HG02973 (cell line): Measurements from ENCODE around the gene HEATR3.

ENCODE experiments used
- ATAC-seq: cut with Tn5 transposase; IDR thresholded peaks from one replicate; pipeline ENCODE4 v1.9.1; 2021; ENCODE audit warnings: moderate library complexity; ENCODE audit not compliant: unreplicated experiment

HEATR3 gene

DNA sequence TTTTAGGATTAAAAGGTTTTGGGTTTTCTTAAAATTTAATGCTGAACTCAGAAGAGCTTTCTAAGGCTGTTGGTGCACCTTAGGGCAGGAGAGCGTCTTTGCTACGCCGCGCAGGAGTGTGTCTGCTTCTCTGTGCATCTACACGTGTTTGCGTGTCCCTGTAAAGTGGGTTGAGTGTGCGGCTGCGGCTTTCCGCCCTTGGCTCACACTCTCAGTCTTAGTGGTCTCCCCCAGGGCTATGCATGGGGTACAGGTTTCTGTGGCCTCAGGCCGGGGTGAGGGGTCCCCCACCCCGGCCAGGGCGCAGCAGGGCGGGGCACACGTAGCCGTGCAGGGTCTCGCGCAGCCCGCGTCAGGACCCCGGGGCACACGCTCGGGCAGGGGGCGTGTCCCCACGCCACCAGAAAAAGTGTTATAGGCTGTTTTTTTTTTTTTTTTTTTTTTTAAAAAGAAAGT, 86.6 kb downstream of the HEATR3 start:
- ATAC-seq = peak; percentile 47

DNA sequence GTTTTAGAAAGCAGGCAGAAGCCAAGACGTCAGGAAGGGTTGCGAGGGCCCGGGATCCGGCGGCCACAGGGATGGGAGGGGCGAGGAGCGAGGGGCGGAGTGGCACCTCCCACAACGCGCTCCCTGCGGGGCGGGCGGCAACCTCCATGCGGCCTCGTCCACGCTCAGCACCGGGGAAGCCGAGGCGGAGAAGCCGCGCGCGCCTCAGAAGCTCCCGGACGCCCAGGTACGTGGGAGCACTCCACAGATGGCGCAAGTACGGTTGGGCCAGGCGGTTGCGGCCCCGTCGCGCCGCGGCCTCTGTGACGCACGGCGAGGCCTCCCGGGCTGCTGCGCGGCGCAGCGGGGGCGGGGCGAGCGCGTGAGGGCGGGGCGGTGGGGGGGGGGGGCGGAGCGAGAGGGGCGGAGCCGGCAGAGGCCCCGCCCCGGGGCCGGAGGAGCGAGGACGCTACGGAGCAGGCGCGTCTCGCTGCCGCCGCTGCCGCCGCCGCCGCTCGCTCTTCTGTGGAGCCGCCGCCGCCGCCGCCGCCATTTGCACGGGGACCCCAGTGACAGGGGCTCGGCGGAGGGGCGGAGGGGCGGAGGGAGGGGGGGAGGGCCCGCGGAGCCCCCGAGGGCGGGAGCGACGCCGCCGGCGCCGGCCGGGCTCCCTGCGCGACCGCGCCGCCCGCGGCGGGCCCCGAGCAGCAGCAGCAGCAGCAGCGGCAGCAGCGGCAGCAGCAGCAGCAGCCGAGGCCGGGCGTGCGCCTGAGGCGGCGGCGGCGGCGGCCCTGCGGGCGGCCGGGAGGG, 87.2 kb downstream of the HEATR3 start, which contains the start of gene TENT4B:
Gene TENT4B (plus strand): TSS at position 500 of the 789 bp plus-strand sequence. CDS start 316 bp downstream, outside the sequence.
- ATAC-seq = peak; percentile 67

DNA sequence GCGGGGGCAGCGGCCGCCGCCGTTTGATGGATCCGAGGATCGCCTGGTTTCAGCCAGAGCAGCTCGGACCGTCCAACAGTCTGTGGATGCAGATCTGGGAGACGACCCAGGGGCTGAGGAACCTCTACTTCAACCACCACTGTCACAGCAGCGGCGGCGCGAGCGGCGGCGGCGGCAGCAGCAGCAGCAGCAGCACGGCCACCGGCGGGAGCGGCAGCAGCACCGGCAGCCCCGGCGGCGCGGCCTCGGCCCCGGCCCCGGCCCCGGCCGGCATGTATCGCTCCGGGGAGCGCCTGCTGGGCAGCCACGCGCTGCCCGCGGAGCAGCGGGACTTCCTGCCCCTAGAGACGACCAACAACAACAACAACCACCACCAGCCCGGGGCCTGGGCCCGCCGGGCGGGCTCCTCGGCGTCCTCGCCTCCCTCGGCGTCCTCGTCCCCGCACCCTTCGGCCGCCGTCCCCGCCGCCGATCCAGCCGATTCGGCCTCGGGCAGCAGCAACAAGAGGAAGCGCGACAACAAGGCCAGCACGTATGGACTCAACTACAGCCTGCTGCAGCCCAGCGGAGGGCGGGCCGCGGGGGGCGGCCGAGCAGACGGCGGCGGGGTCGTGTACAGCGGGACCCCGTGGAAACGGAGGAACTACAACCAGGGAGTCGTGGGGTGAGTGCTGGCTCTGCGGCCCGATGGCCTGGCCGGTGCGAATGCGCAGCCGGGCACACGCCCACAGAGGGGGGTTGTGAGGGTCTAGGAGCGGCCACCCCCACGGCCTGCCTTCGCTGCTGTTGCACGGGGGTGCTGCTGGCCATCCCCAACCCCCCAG, 88.0 kb downstream of the HEATR3 start:
- ATAC-seq = peak; percentile 8

DNA sequence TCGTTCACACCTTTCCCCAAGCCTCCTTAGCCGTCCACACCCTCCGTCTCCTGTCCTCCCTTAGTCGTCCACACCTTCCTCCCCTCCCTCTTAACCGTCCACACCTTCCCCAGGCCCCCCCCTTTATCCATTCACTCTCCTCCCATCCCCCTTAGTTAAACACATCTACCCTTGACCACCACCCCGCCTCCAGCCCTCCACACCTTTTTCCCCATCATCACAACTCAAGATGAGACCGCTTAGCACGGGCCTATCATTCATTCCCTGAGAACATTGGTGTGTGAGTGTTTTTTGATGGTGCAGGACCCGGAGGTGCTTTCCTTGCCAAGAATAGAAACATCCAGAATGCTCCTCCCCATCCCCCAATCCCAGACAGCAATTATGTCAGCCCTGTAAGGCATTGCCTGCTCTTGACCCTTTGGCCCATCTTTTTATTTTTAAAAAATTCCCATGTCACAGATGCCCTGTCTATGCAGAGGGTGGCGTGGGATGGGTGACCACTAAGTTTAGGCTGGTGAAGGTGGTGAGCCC, 88.7 kb downstream of the HEATR3 start:
- ATAC-seq = no peak

DNA sequence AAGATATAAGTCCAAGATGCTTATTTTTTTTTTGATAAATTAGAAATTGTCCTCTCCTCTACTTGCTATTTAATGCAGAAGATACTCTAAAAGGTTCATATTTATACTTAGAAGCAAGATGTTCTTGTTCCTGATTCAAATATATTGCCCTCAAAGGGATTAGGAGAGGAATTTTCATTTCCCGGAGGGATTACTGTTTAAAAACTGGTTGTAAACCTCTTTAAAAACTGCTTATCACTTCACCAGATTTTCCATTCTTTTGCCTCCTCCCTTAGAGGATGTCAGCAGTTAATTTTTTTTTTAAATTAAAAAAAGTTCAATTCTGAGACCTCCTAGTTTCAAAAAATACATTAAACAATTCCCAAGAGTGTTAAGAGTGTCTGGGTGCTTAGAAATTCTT, 90.2 kb downstream of the HEATR3 start:
- ATAC-seq = no peak
